Measurements from ENCODE around the gene ABCD3. TPM values are rescaled to one million over a fixed set of nuclear protein-coding genes. Genes with fewer than 3 reads are reported as not detected.

ABCD3 gene
- polyA plus RNA-seq, 2 of the 4 experiments (the other 2 are of a cell fraction): 31.3 to 44.8 TPM

DNA sequence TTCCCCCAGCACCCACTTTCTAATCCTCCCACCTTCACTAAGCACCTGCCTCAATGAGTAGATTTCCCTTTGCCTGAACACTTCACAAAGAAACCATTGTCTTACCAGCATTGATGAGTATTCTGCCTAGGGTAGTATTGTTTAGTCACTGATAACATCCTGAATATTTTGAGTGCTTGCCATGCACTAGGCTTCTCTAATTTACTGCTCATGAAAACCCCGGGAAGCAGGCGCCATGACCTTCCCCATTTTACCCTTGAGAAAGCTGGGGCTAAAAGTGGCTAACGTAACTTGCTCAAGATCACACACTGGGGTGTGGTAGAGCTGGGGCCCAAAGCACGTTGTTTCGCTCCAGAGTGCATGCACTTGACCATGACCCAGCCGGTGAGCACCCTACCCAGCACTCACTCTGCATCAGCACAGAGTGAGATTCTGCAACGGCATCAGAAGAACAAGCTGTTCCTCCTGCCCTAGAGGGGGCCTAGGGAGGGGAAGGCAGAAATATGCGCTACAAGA lies 133.9 kb downstream of the ABCD3 start (continued):
- TF ChIP-seq E2F6 (IDR thresholded peaks at IDR 0.05; ENCODE audit: borderline replicate concordance, low read depth): no peak
- no peak for TF ChIP-seq PBX3 (IDR thresholded peaks at IDR 0.05)
- TF ChIP-seq KDM1A (IDR thresholded peaks at IDR 0.05; ENCODE audit: low read depth): no peak

DNA sequence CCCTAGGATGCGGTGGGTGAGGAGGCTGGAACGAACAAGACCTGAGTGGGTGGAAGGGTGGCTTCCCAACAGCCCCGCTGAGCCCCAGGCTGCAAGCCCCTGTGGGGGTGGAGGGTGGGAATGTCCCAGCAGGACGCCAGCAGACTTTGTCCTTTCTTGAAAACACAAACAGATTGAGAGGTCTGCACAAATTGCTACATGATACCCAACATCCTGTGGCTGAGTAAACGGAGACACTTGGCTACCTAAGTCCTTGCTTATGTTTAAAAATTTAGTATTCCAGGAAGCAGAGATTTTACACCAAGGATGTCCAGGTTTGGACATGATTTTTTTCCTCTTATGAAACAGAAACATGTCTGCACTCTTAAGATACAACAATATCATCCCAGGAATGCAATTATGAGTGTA lies 135.1 kb downstream of the ABCD3 start:
- FAIRE-seq (no peak), ATAC-seq (no peak), DNase-seq (ENCODE audit: low read depth in 1 of 2, low spot score in 1 of 2) (no peak)
- Histone ChIP-seq H3K4me3 (no peak overlapping the region), H3K4me2 (peak overlapping the region; percentile 51), H3K4me1 (peaks cover 11% of the 10 kb centered on the region; the same call in 2 of the 3 replicates), H3K9me3 (no peaks in the 10 kb centered on the region), H3K27ac (peak overlapping the region; percentile 1 to 46; a peak in 2 of 6 replicates)
- POLR2A ChIA-PET: no interaction called here
- TF ChIP-seq NFE2L2 (conservative IDR thresholded peaks at IDR 0.05; ENCODE audit: low read length) (no peak), CBX2 (IDR thresholded peaks at IDR 0.05; ENCODE audit: borderline replicate concordance, low read depth) (no peak), EHMT2 (IDR thresholded peaks at IDR 0.05; ENCODE audit: low read depth) (no peak), HES2 (IDR thresholded peaks at IDR 0.05) (no peak), KDM1A (IDR thresholded peaks at IDR 0.05; ENCODE audit: low read depth) (no peak), NPAS2 (CRISPR knock-in tag; IDR thresholded peaks at IDR 0.05; ENCODE audit: borderline replicate concordance) (no peak), BHLHE40 (IDR thresholded peaks at IDR 0.05; ENCODE audit: low read depth, low read length) (no peak), ZNF302 (CRISPR knock-in tag; IDR thresholded peaks at IDR 0.05) (no peak), HEYL (CRISPR knock-in tag; IDR thresholded peaks at IDR 0.05) (no peak), JUN (IDR thresholded peaks at IDR 0.05) (no peak), HOXB13 (CRISPR knock-in tag; IDR thresholded peaks at IDR 0.05; ENCODE audit: low read depth) (no peak), HDAC2 (IDR thresholded peaks at IDR 0.05) (no peak), REST (IDR thresholded peaks at IDR 0.05) (no peak), ATOH8 (CRISPR knock-in tag; IDR thresholded peaks at IDR 0.05; ENCODE audit: low read depth) (no peak), HOXA7 (CRISPR knock-in tag; IDR thresholded peaks at IDR 0.05) (no peak), ZFP36 (IDR thresholded peaks at IDR 0.05; ENCODE audit: borderline replicate concordance, partially characterized antibody) (no peak), FOXS1 (CRISPR knock-in tag; IDR thresholded peaks at IDR 0.05) (no peak), CHD2 (IDR thresholded peaks at IDR 0.05; ENCODE audit: low read length, partially characterized antibody) (no peak), CHD4 (IDR thresholded peaks at IDR 0.05; ENCODE audit: borderline replicate concordance) (no peak)
- TF ChIP-seq, protein P1, sequence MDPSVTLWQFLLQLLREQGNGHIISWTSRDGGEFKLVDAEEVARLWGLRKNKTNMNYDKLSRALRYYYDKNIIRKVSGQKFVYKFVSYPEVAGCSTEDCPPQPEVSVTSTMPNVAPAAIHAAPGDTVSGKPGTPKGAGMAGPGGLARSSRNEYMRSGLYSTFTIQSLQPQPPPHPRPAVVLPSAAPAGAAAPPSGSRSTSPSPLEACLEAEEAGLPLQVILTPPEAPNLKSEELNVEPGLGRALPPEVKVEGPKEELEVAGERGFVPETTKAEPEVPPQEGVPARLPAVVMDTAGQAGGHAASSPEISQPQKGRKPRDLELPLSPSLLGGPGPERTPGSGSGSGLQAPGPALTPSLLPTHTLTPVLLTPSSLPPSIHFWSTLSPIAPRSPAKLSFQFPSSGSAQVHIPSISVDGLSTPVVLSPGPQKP (IDR thresholded peaks at IDR 0.05; ENCODE audit: low read depth, low read length): no peak
- WGBS (ENCODE audit: missing lambda C conversion rate): 28% methylated on average over 5 of the region's 5 CpGs
- CTCF ChIA-PET: no interaction called here

Data from A549 (cell line).